ENCODE measurements around the gene PTH2R.
"Not testable (repeated sequence)": the region's sequence is repeated elsewhere in the genome, so short reads cannot be mapped to it uniquely, and the experiment has no call there.

Gene PTH2R

DNA sequence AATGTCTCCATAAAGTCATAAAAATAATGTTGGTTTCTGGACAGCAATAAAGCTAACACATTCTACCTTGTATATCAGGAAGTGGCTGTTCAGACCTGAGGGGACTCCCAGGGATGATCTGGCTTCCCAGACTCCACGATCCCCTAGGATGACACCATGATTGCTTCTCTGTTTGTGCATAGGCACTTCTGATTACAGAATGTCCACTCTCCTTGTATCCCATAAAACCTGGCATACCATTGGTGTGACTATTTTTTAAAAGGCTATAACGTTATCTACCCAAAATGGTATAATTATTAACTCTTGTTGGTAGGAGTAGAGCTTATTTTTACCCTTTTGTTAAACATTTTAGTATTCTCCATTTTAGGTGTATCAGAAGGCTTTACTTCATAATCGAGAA lies 57.1 kb downstream of the PTH2R start:
- no peaks in the 10 kb centered on the region for H3K9me3 ChIP-seq (ENCODE audit: control insufficient read depth in 1 of 2, low read length in 2 of 2)
- no peaks in the 10 kb centered on the region for H3K4me1 ChIP-seq (ENCODE audit: control insufficient read depth in 1 of 2, insufficient read depth in 2 of 2, low read length in 2 of 2)
- H3K27ac ChIP-seq (ENCODE audit: low read length): no peak overlapping the region
- no peaks in the 10 kb centered on the region for H3K36me3 ChIP-seq (ENCODE audit: control insufficient read depth in 1 of 2, insufficient read depth in 2 of 2, low read length in 2 of 2)
- no peak overlapping the region for H3K4me3 ChIP-seq (ENCODE audit: low read depth in 1 of 2, low read length in 2 of 2)
- H3K27me3 ChIP-seq (ENCODE audit: low read depth, low read length): no peaks in the 10 kb centered on the region

DNA sequence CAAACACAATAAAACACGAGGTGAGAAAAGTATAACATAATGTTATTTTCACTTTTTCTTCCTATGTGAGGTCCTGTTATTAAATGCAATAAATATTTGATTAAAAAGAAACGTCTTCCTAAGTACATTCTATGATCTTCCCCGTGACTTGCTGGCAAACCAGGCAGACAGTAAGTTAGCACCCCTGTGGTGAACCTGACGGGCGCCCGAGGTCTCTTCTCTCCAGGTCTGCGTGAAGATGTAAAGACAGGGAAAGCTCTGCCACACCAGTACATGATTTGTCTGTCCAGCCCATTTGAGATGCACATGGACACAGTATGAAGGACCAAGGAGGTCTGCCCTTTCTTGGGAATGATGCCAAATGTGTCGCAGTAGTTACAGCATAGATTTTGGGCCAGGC lies 57.6 kb downstream of the PTH2R start:
- H3K4me3 ChIP-seq (ENCODE audit: low read depth in 1 of 2, low read length in 2 of 2): no peak overlapping the region
- H3K27ac ChIP-seq (ENCODE audit: low read length): no peak overlapping the region
- no peaks in the 10 kb centered on the region for H3K36me3 ChIP-seq (ENCODE audit: control insufficient read depth in 1 of 2, insufficient read depth in 2 of 2, low read length in 2 of 2)
- H3K4me1 ChIP-seq (ENCODE audit: control insufficient read depth in 1 of 2, insufficient read depth in 2 of 2, low read length in 2 of 2): no peaks in the 10 kb centered on the region
- H3K9me3 ChIP-seq (ENCODE audit: control insufficient read depth in 1 of 2, low read length in 2 of 2): no peaks in the 10 kb centered on the region
- no peaks in the 10 kb centered on the region for H3K27me3 ChIP-seq (ENCODE audit: low read depth, low read length)

DNA sequence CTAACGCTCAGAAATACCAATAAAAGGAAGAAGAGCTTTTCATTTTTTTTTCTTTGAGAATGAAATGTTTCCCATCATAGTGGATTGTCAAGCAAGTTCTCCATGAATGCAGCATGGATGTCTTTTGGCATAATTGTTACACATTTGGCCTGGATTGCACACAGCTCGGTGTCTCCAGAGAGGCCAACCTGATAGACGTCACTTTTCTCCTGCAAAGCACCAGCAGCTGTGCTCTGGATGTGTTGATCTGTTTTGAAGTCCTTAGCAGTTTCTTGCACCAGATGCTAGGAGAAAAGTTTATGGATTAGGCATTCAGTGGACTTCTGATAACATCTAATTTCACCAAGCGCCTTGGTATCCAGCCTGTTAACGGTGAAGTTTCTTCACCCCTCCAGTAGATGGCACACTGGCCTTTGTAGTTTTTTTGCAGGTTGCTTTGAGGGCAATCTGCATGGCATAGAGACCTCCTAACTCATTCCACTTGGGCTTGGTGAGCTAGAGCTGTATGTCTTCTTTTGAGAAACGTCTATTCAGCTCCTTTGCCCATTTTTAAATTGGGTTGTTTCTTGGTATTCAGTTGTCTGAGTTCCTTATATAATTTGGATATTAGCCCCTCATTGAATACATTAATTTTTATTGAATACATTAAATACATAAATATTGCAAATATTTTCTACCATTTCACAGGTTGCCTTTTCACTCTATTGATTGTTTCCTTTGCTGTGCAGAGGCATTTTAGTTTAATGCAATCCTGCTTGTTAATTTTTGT lies 59.7 kb downstream of the PTH2R start:
- no peaks in the 10 kb centered on the region for H3K9me3 ChIP-seq (ENCODE audit: control insufficient read depth in 1 of 2, low read length in 2 of 2)
- H3K4me1 ChIP-seq (ENCODE audit: control insufficient read depth in 1 of 2, insufficient read depth in 2 of 2, low read length in 2 of 2): no peaks in the 10 kb centered on the region
- H3K4me3 ChIP-seq (ENCODE audit: low read depth in 1 of 2, low read length in 2 of 2): no peak overlapping the region
- H3K36me3 ChIP-seq (ENCODE audit: control insufficient read depth in 1 of 2, insufficient read depth in 2 of 2, low read length in 2 of 2): no peaks in the 10 kb centered on the region
- H3K27ac ChIP-seq (ENCODE audit: low read length): no peak overlapping the region
- no peaks in the 10 kb centered on the region for H3K27me3 ChIP-seq (ENCODE audit: low read depth, low read length)

- Histone ChIP-seq H3K9me3 (ENCODE audit: control insufficient read depth in 1 of 2, low read length in 2 of 2) (no peaks in the 10 kb centered on the region), H3K4me3 (ENCODE audit: low read depth in 1 of 2, low read length in 2 of 2) (no peak overlapping the region), H3K27ac (ENCODE audit: low read length) (no peak overlapping the region), H3K27me3 (ENCODE audit: low read depth, low read length) (no peaks in the 10 kb centered on the region), H3K4me1 (ENCODE audit: control insufficient read depth in 1 of 2, insufficient read depth in 2 of 2, low read length in 2 of 2) (no peaks in the 10 kb centered on the region), H3K36me3 (ENCODE audit: control insufficient read depth in 1 of 2, insufficient read depth in 2 of 2, low read length in 2 of 2) (no peaks in the 10 kb centered on the region)
These were observed 60.3 kb downstream of the PTH2R start for GRCh38 chr2:208466920-208467298.

DNA sequence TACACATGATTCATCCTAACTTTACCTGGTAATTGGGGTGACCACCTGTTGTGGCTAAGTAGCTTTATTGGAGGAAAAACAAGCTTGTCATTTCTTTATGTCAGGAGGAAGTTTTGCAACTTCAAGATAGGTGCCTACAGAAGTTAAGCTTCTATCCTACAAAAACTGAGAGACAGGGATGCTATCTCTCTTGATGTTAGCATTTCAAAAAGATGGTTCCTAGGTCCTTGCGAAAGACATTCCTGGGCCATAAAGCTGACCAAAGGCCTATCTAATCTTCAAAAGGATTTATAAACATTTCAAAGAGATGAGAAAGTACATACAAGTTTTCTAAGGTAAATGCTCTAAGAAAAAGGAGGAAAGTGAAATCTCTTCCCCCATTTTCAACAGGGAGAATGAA lies 61.0 kb downstream of the PTH2R start:
- no peak overlapping the region for H3K27ac ChIP-seq (ENCODE audit: low read length)
- no peaks in the 10 kb centered on the region for H3K4me1 ChIP-seq (ENCODE audit: control insufficient read depth in 1 of 2, insufficient read depth in 2 of 2, low read length in 2 of 2)
- H3K4me3 ChIP-seq (ENCODE audit: low read depth in 1 of 2, low read length in 2 of 2): no peak overlapping the region
- no peaks in the 10 kb centered on the region for H3K36me3 ChIP-seq (ENCODE audit: control insufficient read depth in 1 of 2, insufficient read depth in 2 of 2, low read length in 2 of 2)
- no peaks in the 10 kb centered on the region for H3K9me3 ChIP-seq (ENCODE audit: control insufficient read depth in 1 of 2, low read length in 2 of 2)
- no peaks in the 10 kb centered on the region for H3K27me3 ChIP-seq (ENCODE audit: low read depth, low read length)

DNA sequence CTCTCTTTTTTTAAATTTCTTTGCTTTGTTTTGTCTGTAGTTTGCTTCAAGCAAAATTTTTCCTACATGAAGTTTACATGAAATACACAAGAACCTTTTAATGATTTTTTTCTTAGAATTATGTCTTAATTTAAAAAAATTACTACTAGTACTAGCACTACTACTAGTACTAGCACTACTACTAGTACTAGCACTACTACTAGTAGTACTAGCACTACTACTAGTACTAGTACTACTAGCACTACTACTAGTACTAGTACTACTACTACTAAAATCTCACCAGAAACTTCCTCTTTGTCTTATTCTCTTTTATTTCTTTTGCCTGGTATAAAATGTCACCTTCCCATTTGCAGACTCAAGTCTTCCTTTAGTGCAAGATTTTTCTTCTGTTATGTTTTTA lies 71.1 kb downstream of the PTH2R start:
- Histone ChIP-seq H3K9me3 (ENCODE audit: control insufficient read depth in 1 of 2, low read length in 2 of 2) (no peaks in the 10 kb centered on the region), H3K4me1 (ENCODE audit: control insufficient read depth in 1 of 2, insufficient read depth in 2 of 2, low read length in 2 of 2) (no peaks in the 10 kb centered on the region), H3K27me3 (ENCODE audit: low read depth, low read length) (no peaks in the 10 kb centered on the region), H3K4me3 (ENCODE audit: low read depth in 1 of 2, low read length in 2 of 2) (no peak overlapping the region), H3K36me3 (ENCODE audit: control insufficient read depth in 1 of 2, insufficient read depth in 2 of 2, low read length in 2 of 2) (no peaks in the 10 kb centered on the region), H3K27ac (ENCODE audit: low read length) (no peak overlapping the region)

- H3K36me3 ChIP-seq (ENCODE audit: control insufficient read depth in 1 of 2, insufficient read depth in 2 of 2, low read length in 2 of 2): no peaks in the 10 kb centered on the region
- no peak overlapping the region for H3K27ac ChIP-seq (ENCODE audit: low read length)
- no peaks in the 10 kb centered on the region for H3K4me1 ChIP-seq (ENCODE audit: control insufficient read depth in 1 of 2, insufficient read depth in 2 of 2, low read length in 2 of 2)
- H3K9me3 ChIP-seq (ENCODE audit: control insufficient read depth in 1 of 2, low read length in 2 of 2): no peaks in the 10 kb centered on the region
- H3K4me3 ChIP-seq (ENCODE audit: low read depth in 1 of 2, low read length in 2 of 2): no peak overlapping the region
- no peaks in the 10 kb centered on the region for H3K27me3 ChIP-seq (ENCODE audit: low read depth, low read length)
These were observed 72.8 kb downstream of the PTH2R start for GRCh38 chr2:208479342-208479741.

- H3K27me3 ChIP-seq (ENCODE audit: low read depth, low read length); H3K36me3 ChIP-seq (ENCODE audit: control insufficient read depth in 1 of 2, insufficient read depth in 2 of 2, low read length in 2 of 2); H3K27ac ChIP-seq (ENCODE audit: low read length); H3K4me1 ChIP-seq (ENCODE audit: control insufficient read depth in 1 of 2, insufficient read depth in 2 of 2, low read length in 2 of 2); H3K4me3 ChIP-seq (ENCODE audit: low read depth in 1 of 2, low read length in 2 of 2); H3K9me3 ChIP-seq (ENCODE audit: control insufficient read depth in 1 of 2, low read length in 2 of 2): not testable (repeated sequence)
These were observed 75.4 kb downstream of the PTH2R start for GRCh38 chr2:208481945-208482344.

- not testable (repeated sequence) for H3K9me3 ChIP-seq (ENCODE audit: control insufficient read depth in 1 of 2, low read length in 2 of 2)
These were observed 75.9 kb downstream of the PTH2R start for GRCh38 chr2:208482453-208483015.

DNA sequence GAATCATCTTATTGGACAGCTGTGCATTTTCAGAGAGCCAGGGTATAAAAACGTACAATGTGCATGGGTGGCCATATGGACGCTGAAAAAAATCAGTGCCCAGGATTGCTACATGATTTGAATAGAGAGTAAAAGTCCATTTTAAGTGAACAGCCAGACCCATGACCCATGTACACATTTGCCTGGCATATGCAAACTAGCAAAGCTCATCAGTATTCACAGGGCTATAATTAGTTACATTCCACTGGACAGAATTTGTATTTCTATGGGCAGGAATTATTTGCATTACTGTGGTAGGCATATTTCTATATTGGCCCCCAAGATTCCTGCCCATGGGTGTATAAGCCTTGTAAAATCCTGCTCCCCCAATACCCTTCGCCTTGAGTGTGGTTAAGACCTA lies 78.8 kb downstream of the PTH2R start:
- H3K27ac ChIP-seq (ENCODE audit: low read length): no peak overlapping the region
- H3K4me3 ChIP-seq (ENCODE audit: low read depth in 1 of 2, low read length in 2 of 2): no peak overlapping the region
- H3K9me3 ChIP-seq (ENCODE audit: control insufficient read depth in 1 of 2, low read length in 2 of 2): no peaks in the 10 kb centered on the region
- no peaks in the 10 kb centered on the region for H3K36me3 ChIP-seq (ENCODE audit: control insufficient read depth in 1 of 2, insufficient read depth in 2 of 2, low read length in 2 of 2)
- no peaks in the 10 kb centered on the region for H3K27me3 ChIP-seq (ENCODE audit: low read depth, low read length)
- H3K4me1 ChIP-seq (ENCODE audit: control insufficient read depth in 1 of 2, insufficient read depth in 2 of 2, low read length in 2 of 2): no peaks in the 10 kb centered on the region

More at GRCh38 chr2:208482453-208483015, 75.9 kb downstream of the PTH2R start:
- H3K4me3 ChIP-seq (ENCODE audit: low read depth in 1 of 2, low read length in 2 of 2); H3K27me3 ChIP-seq (ENCODE audit: low read depth, low read length); H3K36me3 ChIP-seq (ENCODE audit: control insufficient read depth in 1 of 2, insufficient read depth in 2 of 2, low read length in 2 of 2); H3K4me1 ChIP-seq (ENCODE audit: control insufficient read depth in 1 of 2, insufficient read depth in 2 of 2, low read length in 2 of 2); H3K27ac ChIP-seq (ENCODE audit: low read length): not testable (repeated sequence)

DNA sequence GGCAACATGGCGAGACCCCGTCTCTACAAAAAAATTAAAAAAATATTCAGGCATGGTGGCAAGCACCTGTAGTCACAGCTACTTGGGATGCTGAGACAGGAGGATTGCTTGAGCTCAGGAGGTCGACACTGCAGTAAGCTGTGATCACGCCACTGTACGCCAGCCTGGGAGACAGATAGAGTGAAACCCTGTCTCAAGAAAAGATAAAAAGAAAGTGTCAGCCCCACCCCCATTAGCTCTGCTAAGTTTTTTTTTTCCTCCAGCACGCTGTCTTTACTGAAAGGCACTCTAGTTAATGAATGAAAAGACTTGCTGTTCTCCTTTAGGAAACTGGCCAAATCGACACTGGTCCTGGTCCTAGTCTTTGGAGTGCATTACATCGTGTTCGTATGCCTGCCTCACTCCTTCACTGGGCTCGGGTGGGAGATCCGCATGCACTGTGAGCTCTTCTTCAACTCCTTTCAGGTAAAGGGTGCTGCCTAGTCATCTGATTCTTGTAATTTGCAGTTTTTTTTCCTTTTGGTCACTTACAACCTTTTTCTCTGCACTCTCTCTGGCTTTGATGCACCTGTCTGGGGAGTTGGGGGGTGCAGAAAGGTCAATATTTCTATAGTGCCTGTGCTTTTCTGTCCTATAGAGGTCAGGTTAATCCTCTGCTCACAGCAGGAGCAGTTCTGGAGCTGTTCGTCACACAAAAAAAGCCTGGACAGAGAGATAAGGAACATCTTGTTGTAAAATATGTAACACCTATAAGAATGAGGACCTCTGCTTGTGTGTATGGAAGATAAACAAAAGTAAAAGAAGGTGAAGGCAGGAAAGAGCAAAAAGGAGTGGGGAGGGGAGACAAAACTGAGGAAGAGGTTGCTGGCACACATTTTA lies 82.3 kb downstream of the PTH2R start:
- Histone ChIP-seq H3K36me3 (ENCODE audit: control insufficient read depth in 1 of 2, insufficient read depth in 2 of 2, low read length in 2 of 2) (no peaks in the 10 kb centered on the region), H3K27ac (ENCODE audit: low read length) (no peak overlapping the region), H3K4me1 (ENCODE audit: control insufficient read depth in 1 of 2, insufficient read depth in 2 of 2, low read length in 2 of 2) (no peaks in the 10 kb centered on the region), H3K9me3 (ENCODE audit: control insufficient read depth in 1 of 2, low read length in 2 of 2) (no peaks in the 10 kb centered on the region), H3K4me3 (ENCODE audit: low read depth in 1 of 2, low read length in 2 of 2) (no peak overlapping the region), H3K27me3 (ENCODE audit: low read depth, low read length) (no peaks in the 10 kb centered on the region)

Data from muscle layer of duodenum (tissue), 2 donors.